Testis (tissue), 3 donors: ENCODE results near the gene CLCN7. TPM values are rescaled to one million over a fixed set of nuclear protein-coding genes. Genes with fewer than 3 reads are reported as not detected.

Source experiments
- DNase-seq: peaks from one replicate; pipeline ENCODE4 v3.0.0-alpha.2; 2019
- H3K27ac ChIP-seq, 2 donors: fragments of 200-600 bp; sonication (generic); one replicate each; pipeline ENCODE4 v1.5.1; 2019
- H3K27me3 ChIP-seq: fragments of 200-600 bp; sonication (generic); one replicate; pipeline ENCODE4 v1.5.1; 2019
- H3K36me3 ChIP-seq: fragments of 200-600 bp; sonication (generic); one replicate; pipeline ENCODE4 v1.5.1; 2017; ENCODE audit warnings: low read depth; ENCODE audit errors: missing control alignments
- H3K4me1 ChIP-seq: fragments of 200-600 bp; sonication (generic); one replicate; pipeline ENCODE4 v1.5.1; 2019
- H3K4me3 ChIP-seq, 2 donors: fragments of 200-600 bp; sonication (generic); one replicate each; pipeline ENCODE4 v1.5.1; 2017 to 2019
- H3K9me3 ChIP-seq: fragments of 200-600 bp; sonication (generic); one replicate; pipeline ENCODE4 v1.5.1; 2017
- POLR2A ChIP-seq: fragments of 450-650 bp; IDR thresholded peaks from one replicate; pipeline ENCODE4 v1.6.1; 2017; ENCODE audit warnings: antibody characterized with exemption, mild to moderate bottlenecking, moderate library complexity
- WGBS, 2 donors: methylation state at CpG; one replicate each; pipeline ENCODE4 v1.1.5; 2018; 5-methylcytosine and 5-hydroxymethylcytosine counted together
- intact Hi-C: fragments of 100-400 bp; cut with DNase I; formaldehyde crosslinking; loops from one replicate; pipeline ENCODE4 v1.15.1; 2023; ENCODE audit warnings: low total_unique reads
- polyA plus RNA-seq: library from polyadenylated mRNA; stranded (reverse); fragments of 350-450 nt; fragmentation: Illumina TruSeq; extraction: RNeasy Lipid Tissue Mini Kit (QIAGEN cat#74804); gene quantifications from one replicate; pipeline ENCODE4 v1.2.3, GENCODE V29; 2014; ENCODE audit warnings: low read depth, low replicate concordance; ENCODE audit not compliant: insufficient read depth
- total RNA-seq, 2 donors: library from RNA; depleted of rRNA; stranded (reverse); fragments of >200 nt; gene quantifications; one replicate each; pipeline ENCODE4 v1.2.3, GENCODE V29; 2016
- TF ChIP-seq, protein P1 (sequence below), 3 experiments: fragments of 450-650 bp in 2 of 3; fragments of 200-600 bp in 1 of 3; sonication (generic) in 1 of 3; IDR thresholded peaks; one replicate each; pipeline ENCODE4 v1.5.1; 2016 to 2019; ENCODE audit warnings: antibody characterized with exemption in 3 of 3, mild to moderate bottlenecking in 2 of 3, moderate library complexity in 1 of 3

The CLCN7 gene
- total and polyA plus RNA-seq, 3 donors from 2014 or later: 79.6 to 160 (median 152) TPM

DNA sequence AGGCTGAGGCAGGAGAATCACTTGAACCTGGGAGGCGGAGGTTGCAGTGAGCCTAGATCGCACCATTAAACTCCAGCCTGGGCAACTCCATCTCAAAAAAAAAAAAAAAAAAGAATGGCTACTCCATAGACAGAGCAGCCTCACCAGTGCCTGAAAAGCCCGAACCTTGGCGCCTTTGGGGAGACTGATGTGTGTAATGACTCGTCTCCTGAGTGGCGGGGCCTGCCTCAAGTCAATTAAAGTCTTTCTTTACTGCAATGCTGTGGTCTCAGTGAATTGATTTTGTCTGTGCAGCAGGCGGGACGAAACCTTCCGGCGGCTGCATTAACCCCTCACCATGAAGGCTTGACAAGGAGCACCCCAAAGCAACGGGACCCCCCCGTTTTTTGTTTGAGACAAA lies 50.8 kb downstream of the CLCN7 start:
- Histone ChIP-seq H3K36me3 (no peaks in the 10 kb centered on the region), H3K27ac (no peak overlapping the region), H3K27me3 (no peaks in the 10 kb centered on the region), H3K4me1 (peaks cover 26% of the 10 kb centered on the region), H3K4me3 (no peak overlapping the region), H3K9me3 (no peaks in the 10 kb centered on the region)
- 92 to 93% methylated on average over 11 to 12 of the region's 12 CpGs for WGBS, 2 donors
- intact Hi-C loops: no loop called here
- DNase-seq: no peak
- TF ChIP-seq, protein P1, sequence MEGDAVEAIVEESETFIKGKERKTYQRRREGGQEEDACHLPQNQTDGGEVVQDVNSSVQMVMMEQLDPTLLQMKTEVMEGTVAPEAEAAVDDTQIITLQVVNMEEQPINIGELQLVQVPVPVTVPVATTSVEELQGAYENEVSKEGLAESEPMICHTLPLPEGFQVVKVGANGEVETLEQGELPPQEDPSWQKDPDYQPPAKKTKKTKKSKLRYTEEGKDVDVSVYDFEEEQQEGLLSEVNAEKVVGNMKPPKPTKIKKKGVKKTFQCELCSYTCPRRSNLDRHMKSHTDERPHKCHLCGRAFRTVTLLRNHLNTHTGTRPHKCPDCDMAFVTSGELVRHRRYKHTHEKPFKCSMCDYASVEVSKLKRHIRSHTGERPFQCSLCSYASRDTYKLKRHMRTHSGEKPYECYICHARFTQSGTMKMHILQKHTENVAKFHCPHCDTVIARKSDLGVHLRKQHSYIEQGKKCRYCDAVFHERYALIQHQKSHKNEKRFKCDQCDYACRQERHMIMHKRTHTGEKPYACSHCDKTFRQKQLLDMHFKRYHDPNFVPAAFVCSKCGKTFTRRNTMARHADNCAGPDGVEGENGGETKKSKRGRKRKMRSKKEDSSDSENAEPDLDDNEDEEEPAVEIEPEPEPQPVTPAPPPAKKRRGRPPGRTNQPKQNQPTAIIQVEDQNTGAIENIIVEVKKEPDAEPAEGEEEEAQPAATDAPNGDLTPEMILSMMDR (IDR thresholded peaks at IDR 0.05): no peak
- TF ChIP-seq POLR2A: no peak

DNA sequence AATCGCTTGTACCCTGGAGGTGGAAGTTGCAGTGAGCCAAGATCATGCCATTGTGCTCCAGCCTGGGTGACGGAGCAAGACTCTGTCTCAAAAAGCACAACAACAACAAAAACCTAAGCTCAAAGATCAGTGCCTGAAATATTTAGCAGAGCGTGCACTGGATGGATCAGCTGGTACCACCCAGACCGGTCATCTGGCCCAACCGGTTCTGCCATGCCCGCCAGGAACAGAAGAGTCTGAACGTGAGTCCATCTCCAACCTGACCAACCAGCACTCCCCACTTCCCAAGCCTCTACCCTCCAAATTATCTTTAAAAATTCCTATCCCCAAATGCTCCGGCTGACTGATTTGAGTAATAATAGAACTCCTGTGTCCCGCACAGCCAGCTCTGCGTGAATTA lies 52.8 kb downstream of the CLCN7 start:
- 81 to 86% methylated on average over 8 to 10 of the region's 10 CpGs for WGBS, 2 donors
- H3K9me3 ChIP-seq: no peaks in the 10 kb centered on the region
- peak overlapping the region in 1 of 2 donors; percentile 91 for H3K27ac ChIP-seq
- no peaks in the 10 kb centered on the region for H3K36me3 ChIP-seq
- H3K4me1 ChIP-seq: peaks cover 22% of the 10 kb centered on the region
- TF ChIP-seq POLR2A: no peak
- TF ChIP-seq, protein P1 (IDR thresholded peaks at IDR 0.05): no peak
- DNase-seq: no peak
- intact Hi-C loops: no loop called here
- H3K27me3 ChIP-seq: no peaks in the 10 kb centered on the region
- no peak overlapping the region for H3K4me3 ChIP-seq

DNA sequence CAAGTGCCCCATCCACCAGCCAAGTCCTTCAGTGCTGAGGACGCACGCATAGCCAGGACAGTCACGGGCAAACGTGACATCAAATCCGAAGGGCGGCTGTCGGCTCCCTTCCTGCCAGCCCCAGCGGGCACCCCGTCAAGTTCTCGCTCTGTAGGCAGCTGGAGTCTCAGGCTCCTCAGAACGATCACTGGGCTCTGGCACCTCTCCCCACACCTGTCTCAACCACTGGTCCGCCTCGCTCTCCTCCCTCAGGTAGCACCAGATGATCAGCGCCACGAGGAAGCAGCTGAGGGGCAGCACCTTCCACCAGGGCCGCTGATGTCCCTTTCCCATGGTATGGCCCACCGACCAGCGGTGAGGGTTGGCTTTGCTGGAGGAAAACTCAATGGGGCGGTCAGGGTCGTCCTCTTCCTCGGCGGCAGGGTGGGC lies 54.7 kb downstream of the CLCN7 start:
- no peak for DNase-seq
- Histone ChIP-seq H3K9me3 (no peaks in the 10 kb centered on the region), H3K27ac (peak overlapping the region; percentile 2 to 60), H3K27me3 (no peaks in the 10 kb centered on the region), H3K4me3 (peak overlapping the region; percentile 88 to 95), H3K36me3 (no peaks in the 10 kb centered on the region), H3K4me1 (peaks cover 15% of the 10 kb centered on the region)
- TF ChIP-seq POLR2A: no peak
- TF ChIP-seq, protein P1 (IDR thresholded peaks at IDR 0.05): no peak
- intact Hi-C loops: no loop called here
- 2 to 4% methylated on average over 10 to 22 of the region's 22 CpGs for WGBS, 2 donors

DNA sequence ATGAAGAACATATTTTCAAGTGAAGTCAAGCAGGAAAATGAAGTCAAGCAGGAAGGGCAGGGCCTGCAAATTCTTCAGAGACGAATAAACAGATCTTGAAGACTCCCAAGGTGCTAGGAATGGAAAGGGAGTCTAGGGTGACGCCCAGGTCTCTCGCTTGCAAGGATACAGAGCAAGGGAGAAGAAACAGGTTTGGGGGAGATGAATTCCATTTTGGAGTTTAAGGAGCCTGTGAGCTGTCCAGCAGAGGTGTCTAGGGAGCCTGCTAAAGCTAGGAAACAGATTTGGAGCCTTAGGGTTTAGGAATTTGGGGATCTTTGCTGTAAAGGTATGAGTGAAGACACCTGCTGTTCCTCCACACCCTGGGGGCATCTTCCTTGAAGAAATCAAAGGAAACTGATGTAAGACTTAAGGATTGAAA lies 58.3 kb downstream of the CLCN7 start:
- Histone ChIP-seq H3K4me3 (no peak overlapping the region), H3K9me3 (no peaks in the 10 kb centered on the region), H3K27ac (no peak overlapping the region), H3K27me3 (no peaks in the 10 kb centered on the region), H3K36me3 (no peaks in the 10 kb centered on the region), H3K4me1 (peaks cover 18% of the 10 kb centered on the region)
- no peak for DNase-seq
- intact Hi-C loops: no loop called here
- no peak for TF ChIP-seq POLR2A
- TF ChIP-seq, protein P1 (IDR thresholded peaks at IDR 0.05): no peak
- WGBS, 2 donors: 64 to 72% methylated on average over 3 of the region's 3 CpGs

DNA sequence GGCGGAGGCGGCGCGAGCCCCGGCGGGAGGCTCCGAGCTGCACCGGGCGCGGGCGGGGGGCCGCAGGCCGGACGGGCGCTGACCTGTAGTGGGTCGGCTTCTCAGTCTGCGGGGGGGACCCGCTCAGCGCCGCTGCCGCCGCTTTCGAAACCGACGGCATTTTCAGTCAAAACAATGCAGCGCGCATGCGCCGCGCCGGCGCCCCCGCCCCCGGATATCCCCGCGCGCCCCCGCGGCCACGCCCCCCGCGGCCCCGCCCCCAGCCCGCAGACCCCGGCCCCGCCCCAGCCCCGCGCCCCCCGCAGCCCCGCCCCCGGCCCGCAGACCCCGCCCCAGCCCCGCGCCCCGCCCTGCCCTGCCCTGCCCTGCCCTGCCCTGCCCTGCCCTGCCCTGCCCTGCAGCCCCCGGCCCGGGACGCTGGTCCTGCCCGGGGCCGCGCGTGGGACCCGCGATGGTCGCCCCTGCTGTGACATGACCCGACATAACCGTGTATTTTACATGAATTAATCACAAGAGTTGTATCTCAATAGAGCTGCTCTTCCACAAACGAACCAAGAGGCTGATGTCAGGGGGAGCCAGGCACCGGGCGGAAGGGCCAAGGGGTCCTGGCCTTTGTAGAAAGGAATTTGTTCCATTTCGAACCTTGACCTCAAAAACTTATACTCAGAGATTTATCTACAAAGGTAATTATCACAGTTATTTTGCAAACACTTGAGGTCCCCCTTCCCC lies 60.1 kb downstream of the CLCN7 start, which contains the start of gene UNKL:
UNKL (minus strand) TSS at position 173 of the 729 bp plus-strand sequence; CDS start at position 160, 13 bp downstream.
- Histone ChIP-seq H3K27me3 (no peaks in the 10 kb centered on the region), H3K4me3 (peak within 1 kb of the TSS; percentile 81 to 88), H3K9me3 (no peaks in the 10 kb centered on the region), H3K27ac (peak within 1 kb of the TSS; percentile 76 to 87), H3K36me3 (no peaks in the 10 kb centered on the region), H3K4me1 (peaks cover 10% of the 10 kb centered on the region)
- intact Hi-C loops: no loop called here
- peak; percentile 76 for DNase-seq
- TF ChIP-seq, protein P1 (IDR thresholded peaks at IDR 0.05): no peak
- no peak for TF ChIP-seq POLR2A
- 8 to 9% methylated on average over 5 to 7 of the region's 72 CpGs for WGBS, 2 donors
